Measurements from ENCODE around the gene OR10D3.

The OR10D3 gene

GRCh38 chr11:124174001-124174583 lies 9.1 kb upstream of the OR10D3 start:
- TF ChIP-seq CTCF (conservative IDR thresholded peaks at IDR 0.05; ENCODE audit: low read length) = no peak
- no peak overlapping the region for H3K4me3 ChIP-seq (ENCODE audit: low read length)
- DNase-seq (ENCODE audit: low read depth) = peak; percentile 42

GRCh38 chr11:124176925-124177715 lies 6.0 kb upstream of the OR10D3 start:
- TF ChIP-seq CTCF (conservative IDR thresholded peaks at IDR 0.05; ENCODE audit: low read length) = no peak
- no peak overlapping the region for H3K4me3 ChIP-seq (ENCODE audit: low read length)
- no peak for DNase-seq (ENCODE audit: low read depth)

GRCh38 chr11:124179310-124179709 lies 3.8 kb upstream of the OR10D3 start:
- TF ChIP-seq CTCF (conservative IDR thresholded peaks at IDR 0.05; ENCODE audit: low read length) = no peak
- H3K4me3 ChIP-seq (ENCODE audit: low read length) = no peak overlapping the region
- DNase-seq (ENCODE audit: low read depth) = no peak

GRCh38 chr11:124190298-124191139 lies 7.4 kb downstream of the OR10D3 start:
- no peak for DNase-seq (ENCODE audit: low read depth)
- no peak overlapping the region for H3K4me3 ChIP-seq (ENCODE audit: low read length)
- no peak for TF ChIP-seq CTCF (conservative IDR thresholded peaks at IDR 0.05; ENCODE audit: low read length)

GRCh38 chr11:124193221-124194010 lies 10.3 kb downstream of the OR10D3 start:
- H3K4me3 ChIP-seq (ENCODE audit: low read length) = no peak overlapping the region
- TF ChIP-seq CTCF (conservative IDR thresholded peaks at IDR 0.05; ENCODE audit: low read length) = no peak
- no peak for DNase-seq (ENCODE audit: low read depth)

GRCh38 chr11:124194293-124195188 lies 11.4 kb downstream of the OR10D3 start:
- no peak overlapping the region for H3K4me3 ChIP-seq (ENCODE audit: low read length)
- peak; percentile 8 for DNase-seq (ENCODE audit: low read depth)
- TF ChIP-seq CTCF (conservative IDR thresholded peaks at IDR 0.05; ENCODE audit: low read length) = no peak

Data from AG10803 (cell line).